ENCODE results near the gene DPY19L2.
"Not testable (repeated sequence)": the region's sequence is repeated elsewhere in the genome, so short reads cannot be mapped to it uniquely, and the experiment has no call there.

GRCh38 chr12:63584426-63584825 lies 83.9 kb downstream of the DPY19L2 start:
- TF ChIP-seq CTCF, EZH2 (IDR thresholded peaks at IDR 0.05): not testable (repeated sequence)

All from neural progenitor cell (in vitro differentiated cells).